Bone marrow (tissue), 2 donors: Measurements from ENCODE around the gene RBM20.
A peak's percentile ranks its signal among the peaks of the same experiment; 100 is the strongest.
"Not testable (repeated sequence)": the region's sequence is repeated elsewhere in the genome, so short reads cannot be mapped to it uniquely, and the experiment has no call there.

Experiments
- DNase-seq, 2 donors: peaks; one replicate each; lab custom pipeline; 2025; lab: John Stamatoyannopoulos, UW

RBM20 gene

GRCh38 chr10:110705596-110705995 is 61.5 kb downstream of the RBM20 start:
- DNase-seq: not testable (repeated sequence)

- DNase-seq: no peak
Measured at GRCh38 chr10:110706690-110707098, 62.6 kb downstream of the RBM20 start.

DNA sequence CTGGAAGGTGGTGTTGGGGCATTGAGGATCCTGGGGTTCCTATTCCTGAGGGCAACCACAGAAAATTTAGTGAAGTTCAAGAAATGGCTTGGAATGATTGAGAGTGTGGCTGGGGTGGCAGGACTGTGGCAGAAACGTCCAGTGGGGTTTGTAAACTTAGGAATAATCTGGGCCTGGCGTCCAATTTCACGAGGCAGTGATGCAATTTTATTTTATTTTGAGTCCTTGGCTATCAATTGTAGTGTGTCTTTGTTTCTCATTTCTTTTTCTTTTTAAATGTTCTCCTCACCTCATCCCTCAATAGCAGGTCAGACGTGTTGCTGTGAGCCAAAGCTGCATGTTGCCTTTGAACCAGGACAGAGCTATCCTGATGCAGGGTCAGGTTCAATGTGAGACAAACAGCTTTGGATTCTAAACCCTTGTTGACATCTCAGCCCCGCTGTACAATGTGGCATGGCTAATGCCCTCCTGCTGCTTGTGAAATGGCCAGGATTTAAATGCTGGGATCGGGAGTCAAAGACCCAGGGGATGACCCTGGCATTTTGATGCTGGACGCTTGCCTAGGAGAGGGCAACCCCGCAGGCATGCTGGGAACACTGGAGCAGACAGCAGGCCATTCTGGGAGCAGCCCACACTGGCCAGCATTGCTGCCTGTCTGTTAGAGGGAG is 64.8 kb downstream of the RBM20 start:
- DNase-seq: no peak

GRCh38 chr10:110709444-110709828 is 65.3 kb downstream of the RBM20 start:
- DNase-seq: no peak

DNA sequence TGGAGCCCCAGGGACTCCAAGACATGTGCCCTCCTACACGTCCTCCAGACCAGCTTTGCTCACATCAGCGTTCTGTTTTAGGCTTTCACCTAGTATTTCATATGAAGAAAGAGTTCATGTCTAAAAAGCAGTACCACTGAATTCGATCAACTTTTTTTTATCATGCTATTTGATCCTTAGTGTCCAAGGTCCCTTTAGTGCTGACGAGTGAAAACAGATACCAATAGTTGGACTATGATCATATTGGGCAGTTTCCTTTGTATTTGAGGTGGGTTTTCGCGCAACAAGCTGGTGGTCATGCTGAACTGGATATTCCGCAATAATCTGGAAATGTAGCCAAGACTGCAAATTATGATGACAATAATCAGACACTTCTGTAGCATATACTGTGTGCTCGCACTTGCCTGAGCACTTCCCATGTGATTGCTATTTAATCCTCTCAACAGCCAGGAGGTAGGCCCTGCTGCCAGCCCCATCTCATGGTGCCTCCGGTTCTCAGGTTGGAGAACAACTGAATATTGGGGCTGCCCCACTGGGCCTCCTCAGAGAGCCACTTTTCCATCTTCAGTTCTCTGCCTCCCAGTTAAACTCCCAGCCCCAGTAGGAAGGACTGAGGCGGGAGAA is 65.9 kb downstream of the RBM20 start:
- DNase-seq: no peak

- DNase-seq: no peak
Measured at GRCh38 chr10:110710621-110711020, 66.5 kb downstream of the RBM20 start.

DNA sequence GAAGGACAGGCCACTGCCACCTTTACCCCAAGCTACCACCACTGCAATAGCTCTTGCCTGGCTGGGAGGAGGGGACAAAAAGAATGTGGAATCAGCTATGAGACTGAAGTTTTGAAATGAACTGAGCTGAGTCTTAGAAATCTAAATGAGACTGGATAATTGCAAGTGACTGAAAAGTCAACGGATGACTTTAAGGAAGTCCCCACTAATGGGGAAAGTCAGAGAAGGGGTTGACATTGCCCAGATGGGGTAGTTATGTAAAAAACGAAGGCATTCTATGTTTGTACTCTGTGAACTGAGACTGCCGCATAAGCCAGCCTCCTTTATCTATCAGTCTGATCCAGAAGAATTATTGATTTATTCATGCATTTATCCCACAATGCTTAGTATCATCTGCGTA is 67.2 kb downstream of the RBM20 start:
- no peak for DNase-seq

- DNase-seq: no peak
Measured at GRCh38 chr10:110714356-110714755, 70.2 kb downstream of the RBM20 start.

- DNase-seq: peak in 1 of 2 donors; percentile 60
Measured at GRCh38 chr10:110717781-110718589, 73.8 kb downstream of the RBM20 start.

GRCh38 chr10:110721406-110722038 is 77.4 kb downstream of the RBM20 start:
- no peak for DNase-seq

DNA sequence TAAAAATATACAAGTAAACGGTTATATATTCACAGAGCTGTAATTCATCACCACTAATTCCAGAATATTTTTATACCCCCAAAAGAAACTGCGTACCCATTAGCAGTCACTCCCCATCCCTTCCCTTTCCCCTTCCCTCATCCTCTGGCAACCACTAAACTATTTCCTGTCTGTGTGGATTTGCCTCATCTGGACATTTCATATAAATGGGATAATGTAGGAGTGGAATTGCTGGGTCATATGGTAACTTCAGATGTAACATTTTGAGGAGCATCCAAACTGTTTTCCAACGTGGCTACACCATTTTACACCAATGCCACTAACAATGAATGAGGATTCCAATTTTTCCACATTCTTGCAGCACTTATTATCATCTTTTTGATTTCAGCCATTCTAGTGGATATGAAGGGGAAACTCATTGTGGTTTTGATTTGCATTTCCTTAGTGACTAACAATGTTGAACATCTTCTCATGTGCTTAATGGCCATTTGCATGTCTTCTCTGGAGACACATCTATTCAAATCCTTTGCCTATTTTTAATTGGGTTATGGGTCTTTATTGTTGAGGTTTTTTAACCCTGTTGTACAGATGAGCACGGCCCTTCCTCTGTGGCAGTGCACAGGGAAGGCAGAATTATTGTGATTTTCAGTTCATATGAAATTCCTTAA is 79.2 kb downstream of the RBM20 start:
- no peak for DNase-seq

- no peak for DNase-seq
Measured at GRCh38 chr10:110724116-110724921, 80.2 kb downstream of the RBM20 start.

DNA sequence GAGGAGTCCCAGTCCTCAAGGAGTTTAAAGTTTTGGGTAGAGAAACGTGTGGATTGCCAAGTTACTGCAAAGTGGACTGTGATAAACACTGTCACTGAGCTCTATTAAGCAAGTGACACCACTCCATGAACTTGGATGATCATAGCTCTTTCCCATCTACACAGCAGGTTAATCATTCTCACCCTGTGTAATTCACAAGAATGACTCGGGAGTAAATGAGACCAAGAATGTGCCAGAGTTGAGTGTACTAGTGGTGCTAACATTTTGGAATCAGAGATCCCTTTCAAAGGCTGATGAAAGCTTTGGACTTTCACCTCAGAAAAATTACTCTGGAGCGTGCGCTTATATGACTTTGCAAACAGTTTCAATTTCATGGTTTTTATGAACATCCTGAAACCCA is 80.8 kb downstream of the RBM20 start:
- DNase-seq: no peak

- DNase-seq: no peak
Measured at GRCh38 chr10:110725801-110726630, 81.9 kb downstream of the RBM20 start.

DNA sequence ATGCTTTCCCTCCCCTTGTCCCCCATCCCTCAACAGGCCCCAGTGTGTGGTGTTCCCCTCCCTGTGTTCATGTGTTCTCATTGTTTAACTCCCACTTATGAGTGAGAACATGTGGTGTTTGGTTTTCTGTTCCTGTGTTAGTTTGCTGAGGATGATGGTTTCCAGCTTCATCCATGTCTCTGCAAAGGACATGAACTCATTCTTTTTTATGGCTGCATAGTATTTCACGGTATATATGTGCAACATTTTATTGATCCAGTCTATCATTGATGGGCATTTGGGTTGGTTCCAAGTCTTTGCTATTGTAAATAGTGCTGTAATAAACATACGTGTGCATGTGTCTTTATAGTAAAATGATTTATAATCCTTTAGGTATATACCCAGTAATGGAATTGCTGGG is 83.6 kb downstream of the RBM20 start:
- DNase-seq: not testable (repeated sequence)

GRCh38 chr10:110730345-110731050 is 86.4 kb downstream of the RBM20 start:
- DNase-seq: no peak

- no peak for DNase-seq
Measured at GRCh38 chr10:110733218-110733952, 89.2 kb downstream of the RBM20 start.

DNA sequence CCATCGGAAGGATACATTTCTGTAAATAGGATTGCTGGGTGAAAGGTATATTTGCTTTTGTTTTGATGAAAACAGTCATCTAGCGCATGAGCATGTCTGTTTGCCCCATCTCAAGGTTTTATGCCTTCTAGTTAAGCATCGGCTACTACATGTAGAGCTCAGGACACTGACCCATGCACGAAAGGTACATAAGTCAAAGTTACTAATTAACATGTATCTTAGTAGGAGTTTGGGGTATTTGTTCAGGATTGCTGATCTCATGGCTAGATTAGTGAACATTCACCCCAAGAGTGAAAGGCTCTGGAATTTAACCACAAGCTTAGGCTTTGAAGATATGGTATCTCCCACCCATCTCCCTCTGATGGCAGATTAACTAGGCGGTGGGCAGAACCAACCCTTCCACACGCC is 91.5 kb downstream of the RBM20 start:
- no peak for DNase-seq
